GM18951 (cell line): Measurements from ENCODE around the gene PPP1R36.
"Not testable (repeated sequence)": the region's sequence is repeated elsewhere in the genome, so short reads cannot be mapped to it uniquely, and the experiment has no call there.

ENCODE experiments used
- POLR2A ChIP-seq: IDR thresholded peaks from 4 replicates; pipeline ENCODE4 v1.6.1; 2011; ENCODE audit warnings: mild to moderate bottlenecking; ENCODE audit not compliant: insufficient read length, insufficient read depth; ENCODE audit errors: extremely low read depth
- in situ Hi-C: fragments of 300-500 bp; cut with MboI; formaldehyde crosslinking; loops from one replicate; pipeline ENCODE4 v1.12.0; 2022; ENCODE audit warnings: low sequenced_read_pairs, mixed read lengths, inconsistent platforms; ENCODE audit not compliant: unreplicated experiment

Gene PPP1R36

GRCh38 chr14:64541261-64541971 lies 8.3 kb upstream of the PPP1R36 start:
- TF ChIP-seq POLR2A, result no peak
- in situ Hi-C loops, result no loop called here

- no peak for TF ChIP-seq POLR2A
- in situ Hi-C loops, result no loop called here
Measured at GRCh38 chr14:64541972-64542835, 7.6 kb upstream of the PPP1R36 start.

- no peak for TF ChIP-seq POLR2A
- in situ Hi-C loops, result no loop called here
Measured at GRCh38 chr14:64542836-64543201, 6.9 kb upstream of the PPP1R36 start.

- in situ Hi-C loops, result no loop called here
- TF ChIP-seq POLR2A, result no peak
Measured at GRCh38 chr14:64544607-64545312, 5.0 kb upstream of the PPP1R36 start.

- TF ChIP-seq POLR2A, result no peak
- in situ Hi-C loops, result no loop called here
Measured at GRCh38 chr14:64549016-64549415, 745 bp upstream of the PPP1R36 start.

GRCh38 chr14:64550621-64551333 lies 1.0 kb downstream of the PPP1R36 start:
- in situ Hi-C loops, result no loop called here
- TF ChIP-seq POLR2A, result no peak

- TF ChIP-seq POLR2A, result no peak
- in situ Hi-C loops, result no loop called here
Measured at GRCh38 chr14:64554556-64554955, 4.8 kb downstream of the PPP1R36 start.

- in situ Hi-C loops, result no loop called here
- no peak for TF ChIP-seq POLR2A
Measured at GRCh38 chr14:64556526-64556925, 6.8 kb downstream of the PPP1R36 start.

- in situ Hi-C loops, result not testable (repeated sequence)
Measured at GRCh38 chr14:64558216-64558615, 8.5 kb downstream of the PPP1R36 start.

GRCh38 chr14:64561631-64562030 lies 11.9 kb downstream of the PPP1R36 start:
- in situ Hi-C loops, result no loop called here

GRCh38 chr14:64562436-64562835 lies 12.7 kb downstream of the PPP1R36 start:
- no peak for TF ChIP-seq POLR2A
- in situ Hi-C loops, result no loop called here

More at GRCh38 chr14:64561631-64562030, 11.9 kb downstream of the PPP1R36 start:
- TF ChIP-seq POLR2A, result no peak

GRCh38 chr14:64563696-64564095 lies 13.9 kb downstream of the PPP1R36 start:
- TF ChIP-seq POLR2A, result no peak
- in situ Hi-C loops, result no loop called here

GRCh38 chr14:64566651-64567122 lies 16.9 kb downstream of the PPP1R36 start:
- in situ Hi-C loops, result no loop called here
- TF ChIP-seq POLR2A, result no peak
